B cell (primary cell): ENCODE data around the gene HOXB6. TPM values are rescaled to one million over a fixed set of nuclear protein-coding genes. Genes with fewer than 3 reads are reported as not detected.

ENCODE experiments used
- ATAC-seq: fragments of 200-7000 bp; cut with Tn5 transposase; one replicate; pipeline ENCODE4 v1.10.0; 2021; ENCODE audit warnings: low read depth, mild to moderate bottlenecking, moderate number of reproducible peaks, moderate library complexity
- CTCF ChIA-PET: fragments of 350-600 bp; sonication (Branson Sonifier 250); formaldehyde crosslinking; loops from one replicate; lab custom pipeline; 2021; ENCODE audit warnings: antibody characterized with exemption, inconsistent platforms; lab: Charles Lee
- POLR2A ChIA-PET: fragments of 350-600 bp; sonication (Branson Sonifier 250); formaldehyde crosslinking; loops from one replicate; lab custom pipeline; 2021; ENCODE audit warnings: antibody characterized with exemption; lab: Charles Lee
- DNase-seq: peaks from one replicate; pipeline ENCODE4 v3.0.0; 2013
- H2AFZ ChIP-seq: 2 replicates; pipeline ENCODE4 v1.6.1; 2012; ENCODE audit warnings: mild to moderate bottlenecking, low read depth, low read length; ENCODE audit not compliant: insufficient read depth, poor library complexity, severe bottlenecking
- H3K27ac ChIP-seq, 2 donors: 1 replicate in 1 of 2; 2 replicates in 1 of 2; pipeline ENCODE4 v1.5.1; 2012 to 2013; ENCODE audit warnings: low read length in 2 of 2, mild to moderate bottlenecking in 2 of 2, moderate library complexity in 1 of 2
- H3K27me3 ChIP-seq, 4 experiments: fragments of 200-600 bp in 1 of 4; sonication (generic) in 1 of 4; replicated peaks in 1 of 4; 1 replicate in 2 of 4; 2 replicates in 2 of 4; pipeline versions ENCODE4 v1.6.1 to v1.7.0; 2013 to 2016; ENCODE audit warnings: low read length in 3 of 4, mild to moderate bottlenecking in 2 of 4, mixed read lengths in 1 of 4, moderate library complexity in 1 of 4; ENCODE audit not compliant: insufficient read depth in 4 of 4, control insufficient read depth in 3 of 4; ENCODE audit errors: control extremely low read depth in 1 of 4
- H3K36me3 ChIP-seq, 2 experiments: replicated peaks in 1 of 2; 1 replicate in 1 of 2; 2 replicates in 1 of 2; pipeline versions ENCODE4 v1.6.1 to v1.7.1; 2013; ENCODE audit warnings: low read length in 1 of 2; ENCODE audit not compliant: insufficient read depth in 2 of 2, control insufficient read depth in 1 of 2; ENCODE audit errors: control extremely low read depth in 1 of 2, extremely low read depth in 1 of 2
- H3K4me1 ChIP-seq, 2 donors: fragments of 200-600 bp in 1 of 2; sonication (generic) in 1 of 2; 1 replicate in 1 of 2; 2 replicates in 1 of 2; pipeline versions ENCODE4 v1.5.1 to v1.6.1; 2013 to 2017; ENCODE audit warnings: low read length in 2 of 2; ENCODE audit not compliant: control insufficient read depth in 2 of 2, insufficient read depth in 2 of 2
- H3K4me2 ChIP-seq: replicated peaks from 2 replicates; pipeline ENCODE3; 2012; ENCODE audit warnings: mild to moderate bottlenecking, low read depth, low read length; ENCODE audit not compliant: poor library complexity, severe bottlenecking
- H3K4me3 ChIP-seq, 5 experiments: fragments of 200-600 bp in 1 of 5; sonication (generic) in 1 of 5; 1 replicate in 3 of 5; 2 replicates in 2 of 5; pipeline versions ENCODE4 v1.5.1 to v1.7.0; 2011 to 2016; ENCODE audit warnings: low read length in 4 of 5, mild to moderate bottlenecking in 4 of 5, low read depth in 2 of 5, control low read depth in 1 of 5, moderate library complexity in 1 of 5; ENCODE audit not compliant: insufficient read depth in 1 of 5; ENCODE audit errors: control extremely low read depth in 1 of 5, extremely low read depth in 1 of 5
- H3K79me2 ChIP-seq: fragments of 200-600 bp; sonication (generic); one replicate; pipeline ENCODE4 v1.6.0; 2016; ENCODE audit warnings: low read length; ENCODE audit not compliant: control insufficient read depth, insufficient read depth
- H3K9ac ChIP-seq: fragments of 200-600 bp; sonication (generic); 2 replicates; pipeline ENCODE4 v1.6.1; 2017; ENCODE audit warnings: mild to moderate bottlenecking, low read length, moderate library complexity
- H3K9me3 ChIP-seq, 3 donors: one replicate each; pipeline versions ENCODE4 v1.6.1 to v1.7.1; 2013; ENCODE audit warnings: low read length in 2 of 3; ENCODE audit not compliant: control insufficient read depth in 2 of 3, insufficient read depth in 1 of 3; ENCODE audit errors: control extremely low read depth in 1 of 3
- H4K20me1 ChIP-seq: 2 replicates; pipeline ENCODE4 v1.6.0; 2012; ENCODE audit warnings: mild to moderate bottlenecking, low read length; ENCODE audit not compliant: insufficient read depth, control insufficient read depth, poor library complexity, severe bottlenecking
- H3K27ac Mint-ChIP-seq: one replicate; pipeline ENCODE4 v1.8.0; 2021; ENCODE audit warnings: mixed read lengths
- H3K27me3 Mint-ChIP-seq: one replicate; pipeline ENCODE4 v1.8.0; 2021; ENCODE audit warnings: mixed read lengths
- H3K4me1 Mint-ChIP-seq: one replicate; pipeline ENCODE4 v1.8.0; 2021; ENCODE audit warnings: mixed read lengths
- H3K4me3 Mint-ChIP-seq: one replicate; pipeline ENCODE4 v1.8.0; 2021; ENCODE audit warnings: mixed read lengths
- H3K9me3 Mint-ChIP-seq: one replicate; pipeline ENCODE4 v1.8.0; 2022; ENCODE audit warnings: mixed read lengths; ENCODE audit not compliant: insufficient read depth
- EZH2 ChIP-seq: IDR thresholded peaks from 2 replicates; pipeline ENCODE4 v1.6.1; 2012; ENCODE audit warnings: borderline replicate concordance, low read depth, mild to moderate bottlenecking, moderate library complexity, low read length; ENCODE audit not compliant: insufficient read depth, poor library complexity, severe bottlenecking
- WGBS: methylation state at CpG from one replicate; pipeline ENCODE4 v1.1.5; 2013; ENCODE audit warnings: missing lambda C conversion rate; ENCODE audit not compliant: insufficient coverage; 5-methylcytosine and 5-hydroxymethylcytosine counted together
- intact Hi-C: fragments of 100-400 bp; cut with micrococcal nuclease; formaldehyde crosslinking; loops from one replicate; pipeline ENCODE4 v1.10.0; 2022
- polyA plus RNA-seq: library from polyadenylated mRNA; depleted of rRNA; stranded (reverse); fragments of >200 nt; gene quantifications from 2 replicates; pipeline ENCODE4 v1.2.3, GENCODE V29; 2012
- total RNA-seq, 2 donors: library from RNA; stranded (reverse); fragments of 120-200 nt in 1 of 2; gene quantifications; 1 replicate in 1 of 2; 2 replicates in 1 of 2; pipeline versions ENCODE4 v1.2.3 to v1.2.4, GENCODE V29; 2013 to 2022
- TF ChIP-seq, protein P1 (sequence below): fragments of 200-600 bp; IDR thresholded peaks from one replicate; pipeline ENCODE4 v1.8.0; 2022; ENCODE audit warnings: antibody characterized with exemption, mild to moderate bottlenecking

Gene HOXB6
- total and polyA plus RNA-seq, 2 donors (not counting 1 experiment from before 2014, with no cell fraction given) = 0.10 TPM; not detected in 1

DNA sequence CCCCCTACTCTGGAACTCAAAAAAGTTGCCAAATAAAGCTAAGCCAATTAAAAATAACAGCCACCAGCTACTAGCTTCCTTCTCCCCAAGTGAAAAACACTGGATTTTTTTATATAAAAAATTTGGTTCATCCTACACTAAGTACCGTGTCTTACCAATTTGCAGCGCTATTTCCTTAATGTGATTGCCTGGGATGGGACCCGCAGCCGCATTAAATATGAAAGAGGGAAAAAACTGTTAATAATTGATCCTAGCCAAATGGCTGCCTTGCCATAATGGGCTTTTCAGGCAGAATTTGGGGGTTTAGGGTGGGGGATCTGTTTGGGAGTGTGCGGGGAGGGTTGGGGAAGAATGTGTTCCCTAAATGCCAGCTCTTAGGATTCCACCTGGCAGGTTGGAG, 19.3 kb upstream of the HOXB6 start:
- DNase-seq (no peak), ATAC-seq (no peak)
- no peaks in the 10 kb centered on the region for H3K9me3 Mint-ChIP-seq
- Histone ChIP-seq H3K4me1 (peaks cover 26 to 30% of the 10 kb centered on the region in 2 donors), H2AFZ (no peak overlapping the region), H3K4me3 (no peak overlapping the region), H3K27me3 (peaks cover 0 to 95% (median 68%) of the 10 kb centered on the region in 4 experiments), H3K27ac (no peak overlapping the region), H3K36me3 (no peaks in the 10 kb centered on the region), H3K9ac (no peak overlapping the region), H4K20me1 (no peaks in the 10 kb centered on the region), H3K4me2 (no peak overlapping the region), H3K9me3 (peaks cover 0 to 9% (median 0%) of the 10 kb centered on the region in 3 donors), H3K79me2 (no peaks in the 10 kb centered on the region)
- intact Hi-C loops = no loop called here
- H3K27me3 Mint-ChIP-seq = peaks cover 75% of the 10 kb centered on the region
- peaks cover 21% of the 10 kb centered on the region for H3K4me1 Mint-ChIP-seq
- ChIA-PET CTCF (interaction anchor here (0.7 to 1.5 kb wide), 5 partner anchors 10 to 598 kb away, joined by 3 read pairs; no protein-coding TSS in a partner anchor), POLR2A (interaction anchor here (0.6 kb wide), 1 partner anchor 149 kb away, joined by 4 read pairs; no protein-coding TSS in a partner anchor)
- peak overlapping the region; percentile 64 for H3K4me3 Mint-ChIP-seq
- 90% methylated on average over 3 of the region's 5 CpGs for WGBS
- no peak overlapping the region for H3K27ac Mint-ChIP-seq
- TF ChIP-seq, protein P1, sequence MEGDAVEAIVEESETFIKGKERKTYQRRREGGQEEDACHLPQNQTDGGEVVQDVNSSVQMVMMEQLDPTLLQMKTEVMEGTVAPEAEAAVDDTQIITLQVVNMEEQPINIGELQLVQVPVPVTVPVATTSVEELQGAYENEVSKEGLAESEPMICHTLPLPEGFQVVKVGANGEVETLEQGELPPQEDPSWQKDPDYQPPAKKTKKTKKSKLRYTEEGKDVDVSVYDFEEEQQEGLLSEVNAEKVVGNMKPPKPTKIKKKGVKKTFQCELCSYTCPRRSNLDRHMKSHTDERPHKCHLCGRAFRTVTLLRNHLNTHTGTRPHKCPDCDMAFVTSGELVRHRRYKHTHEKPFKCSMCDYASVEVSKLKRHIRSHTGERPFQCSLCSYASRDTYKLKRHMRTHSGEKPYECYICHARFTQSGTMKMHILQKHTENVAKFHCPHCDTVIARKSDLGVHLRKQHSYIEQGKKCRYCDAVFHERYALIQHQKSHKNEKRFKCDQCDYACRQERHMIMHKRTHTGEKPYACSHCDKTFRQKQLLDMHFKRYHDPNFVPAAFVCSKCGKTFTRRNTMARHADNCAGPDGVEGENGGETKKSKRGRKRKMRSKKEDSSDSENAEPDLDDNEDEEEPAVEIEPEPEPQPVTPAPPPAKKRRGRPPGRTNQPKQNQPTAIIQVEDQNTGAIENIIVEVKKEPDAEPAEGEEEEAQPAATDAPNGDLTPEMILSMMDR = no peak
- no peak for TF ChIP-seq EZH2

DNA sequence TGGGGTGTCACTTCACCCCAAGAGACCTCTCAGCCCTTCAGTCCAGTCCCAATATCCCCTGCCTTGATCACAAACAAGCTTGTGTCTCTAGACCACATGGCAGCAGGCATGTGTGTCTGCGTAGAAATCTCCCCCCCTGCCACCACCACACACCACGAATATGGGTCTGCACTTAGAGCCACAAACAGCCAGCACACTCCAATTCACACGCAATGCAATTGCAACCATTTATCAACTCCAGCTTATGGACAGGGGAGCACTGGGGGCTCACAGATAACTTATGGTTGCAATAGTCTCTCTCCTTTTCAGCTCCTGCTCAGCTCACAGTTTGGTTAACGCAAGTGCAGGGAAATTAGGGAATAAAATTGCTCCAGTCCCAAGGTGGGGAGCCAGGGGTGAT, 18.8 kb upstream of the HOXB6 start:
- H3K4me1 ChIP-seq = peaks cover 31 to 35% of the 10 kb centered on the region in 2 donors
- intact Hi-C loops = no loop called here
- H3K9me3 ChIP-seq = peaks cover 0 to 9% (median 0%) of the 10 kb centered on the region in 3 donors
- no peaks in the 10 kb centered on the region for H4K20me1 ChIP-seq
- no peak overlapping the region for H3K27ac ChIP-seq
- no peak for ATAC-seq
- Mint-ChIP-seq H3K27ac (no peak overlapping the region), H3K4me3 (no peak overlapping the region), H3K27me3 (peaks cover 75% of the 10 kb centered on the region), H3K4me1 (peaks cover 22% of the 10 kb centered on the region), H3K9me3 (no peaks in the 10 kb centered on the region)
- H3K79me2 ChIP-seq = no peaks in the 10 kb centered on the region
- ChIA-PET CTCF (interaction anchor here (0.7 to 2.7 kb wide), 7 partner anchors 9 to 597 kb away, joined by 3 to 11 read pairs (median 3); no protein-coding TSS in a partner anchor), POLR2A (no interaction called here)
- no peak overlapping the region for H3K9ac ChIP-seq
- peaks cover 0 to 95% (median 64%) of the 10 kb centered on the region in 4 experiments for H3K27me3 ChIP-seq
- no peak overlapping the region for H3K4me2 ChIP-seq
- H3K36me3 ChIP-seq = no peaks in the 10 kb centered on the region
- no peak overlapping the region for H3K4me3 ChIP-seq
- no peak overlapping the region for H2AFZ ChIP-seq
- no peak for DNase-seq
- 76% methylated on average over 3 of the region's 4 CpGs for WGBS
- no peak for TF ChIP-seq EZH2
- TF ChIP-seq, protein P1 = no peak
